Tibial nerve (tissue), 4 donors: Measurements from ENCODE around the gene NRBF2.

Experiments used
- EP300 ChIP-seq, 2 donors: sonication (generic); formaldehyde crosslinking; IDR thresholded peaks; one replicate each; pipeline ENCODE4 v1.6.1; 2017; ENCODE audit warnings: antibody characterized with exemption in 2 of 2, mild to moderate bottlenecking in 1 of 2
- TF ChIP-seq, protein P1 (sequence below), 5 experiments: fragments of 200-600 bp in 3 of 5; fragments of 450-650 bp in 2 of 5; sonication (generic) in 3 of 5; IDR thresholded peaks; one replicate each; pipeline ENCODE4 v1.5.1; 2016 to 2019; ENCODE audit warnings: antibody characterized with exemption in 5 of 5, mild to moderate bottlenecking in 3 of 5, moderate library complexity in 2 of 5

DNA sequence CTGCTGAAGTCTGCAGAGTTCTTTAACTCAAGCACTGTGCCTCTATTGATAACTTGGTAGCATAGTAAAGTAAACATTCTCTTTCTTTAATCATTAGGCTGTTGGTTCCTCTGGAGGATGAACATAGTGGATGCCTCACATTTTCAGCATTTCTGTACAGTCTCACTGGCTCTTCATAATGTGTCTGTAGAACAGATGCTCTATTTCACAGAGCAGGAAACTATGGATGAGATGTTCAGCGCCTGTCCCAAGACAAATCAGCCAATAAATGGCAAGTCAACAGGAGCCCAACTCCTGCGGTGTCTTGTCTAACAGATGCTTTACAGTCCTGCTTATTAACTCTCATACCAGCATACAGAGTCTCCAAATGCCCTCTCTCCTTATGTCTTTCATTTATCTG is 36.5 kb downstream of the NRBF2 start:
- TF ChIP-seq, protein P1, sequence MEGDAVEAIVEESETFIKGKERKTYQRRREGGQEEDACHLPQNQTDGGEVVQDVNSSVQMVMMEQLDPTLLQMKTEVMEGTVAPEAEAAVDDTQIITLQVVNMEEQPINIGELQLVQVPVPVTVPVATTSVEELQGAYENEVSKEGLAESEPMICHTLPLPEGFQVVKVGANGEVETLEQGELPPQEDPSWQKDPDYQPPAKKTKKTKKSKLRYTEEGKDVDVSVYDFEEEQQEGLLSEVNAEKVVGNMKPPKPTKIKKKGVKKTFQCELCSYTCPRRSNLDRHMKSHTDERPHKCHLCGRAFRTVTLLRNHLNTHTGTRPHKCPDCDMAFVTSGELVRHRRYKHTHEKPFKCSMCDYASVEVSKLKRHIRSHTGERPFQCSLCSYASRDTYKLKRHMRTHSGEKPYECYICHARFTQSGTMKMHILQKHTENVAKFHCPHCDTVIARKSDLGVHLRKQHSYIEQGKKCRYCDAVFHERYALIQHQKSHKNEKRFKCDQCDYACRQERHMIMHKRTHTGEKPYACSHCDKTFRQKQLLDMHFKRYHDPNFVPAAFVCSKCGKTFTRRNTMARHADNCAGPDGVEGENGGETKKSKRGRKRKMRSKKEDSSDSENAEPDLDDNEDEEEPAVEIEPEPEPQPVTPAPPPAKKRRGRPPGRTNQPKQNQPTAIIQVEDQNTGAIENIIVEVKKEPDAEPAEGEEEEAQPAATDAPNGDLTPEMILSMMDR (IDR thresholded peaks at IDR 0.05) = no peak
- TF ChIP-seq EP300 (IDR thresholded peaks at IDR 0.05) = no peak
